Measurements from ENCODE around the gene CLTA. TPM values are rescaled to one million over a fixed set of nuclear protein-coding genes. Genes with fewer than 3 reads are reported as not detected.
"Not testable (repeated sequence)": the region's sequence is repeated elsewhere in the genome, so short reads cannot be mapped to it uniquely, and the experiment has no call there.

The CLTA gene
- polyA plus RNA-seq, 1 donor (not counting 4 experiments of a cell fraction or from before 2014, with no cell fraction given), result 325 TPM

- Histone ChIP-seq H3K4me2 (ENCODE audit: control insufficient read depth, extremely low read depth, insufficient read depth, low read depth, low read length) (no peak overlapping the region), H3K79me2 (ENCODE audit: control insufficient read depth, insufficient read depth, low read length) (no peaks in the 10 kb centered on the region), H4K20me1 (ENCODE audit: control insufficient read depth, extremely low read depth, insufficient read depth, low read length) (no peaks in the 10 kb centered on the region), H3K36me3 (ENCODE audit: control insufficient read depth in 2 of 2, extremely low read depth in 1 of 2, insufficient read depth in 2 of 2, low read length in 2 of 2) (no peaks in the 10 kb centered on the region), H3K9ac (ENCODE audit: control insufficient read depth, extremely low read depth, insufficient read depth, low read length) (no peak overlapping the region), H3K9me3 (ENCODE audit: control insufficient read depth, low read depth, low read length) (no peaks in the 10 kb centered on the region), H3K9me1 (ENCODE audit: control insufficient read depth, extremely low read depth, insufficient read depth, low read length) (no peaks in the 10 kb centered on the region), H3K4me3 (ENCODE audit: control insufficient read depth in 2 of 3, extremely low read depth in 1 of 3, insufficient read depth in 2 of 3, low read depth in 1 of 3, low read length in 3 of 3) (no peak overlapping the region), H2AFZ (ENCODE audit: control insufficient read depth, low read length) (no peak overlapping the region), H3K4me1 (ENCODE audit: control insufficient read depth, extremely low read depth, insufficient read depth, low read length) (no peaks in the 10 kb centered on the region), H3K27ac (ENCODE audit: control insufficient read depth, insufficient read depth, low read length) (no peak overlapping the region), H3K27me3 (ENCODE audit: control insufficient read depth, extremely low read depth, insufficient read depth, low read length) (no peaks in the 10 kb centered on the region)
- dilution Hi-C loops (cut with MboI; ENCODE audit: extremely low pct_ligation_motif_present, low sequenced_read_pairs), result no loop called here
- DNase-seq (ENCODE audit: low read depth, low spot score) (no peak), FAIRE-seq (no peak)
- TF ChIP-seq CTCF (optimal IDR thresholded peaks at IDR 0.05 in 1 of 3, IDR thresholded peaks at IDR 0.05 in 1 of 3, conservative IDR thresholded peaks at IDR 0.05 in 1 of 3; ENCODE audit: extremely low read depth in 1 of 3, insufficient read depth in 2 of 3, low read length in 3 of 3), result no peak
These were observed 13.2 kb upstream of the CLTA start for GRCh38 chr9:36177571-36177970.

- DNase-seq (ENCODE audit: low read depth, low spot score); H3K4me3 ChIP-seq (ENCODE audit: control insufficient read depth in 2 of 3, extremely low read depth in 1 of 3, insufficient read depth in 2 of 3, low read depth in 1 of 3, low read length in 3 of 3); H3K9me1 ChIP-seq (ENCODE audit: control insufficient read depth, extremely low read depth, insufficient read depth, low read length); H3K79me2 ChIP-seq (ENCODE audit: control insufficient read depth, insufficient read depth, low read length); H3K27ac ChIP-seq (ENCODE audit: control insufficient read depth, insufficient read depth, low read length); H3K4me1 ChIP-seq (ENCODE audit: control insufficient read depth, extremely low read depth, insufficient read depth, low read length); H3K27me3 ChIP-seq (ENCODE audit: control insufficient read depth, extremely low read depth, insufficient read depth, low read length); FAIRE-seq; H3K9ac ChIP-seq (ENCODE audit: control insufficient read depth, extremely low read depth, insufficient read depth, low read length); H3K36me3 ChIP-seq (ENCODE audit: control insufficient read depth in 2 of 2, extremely low read depth in 1 of 2, insufficient read depth in 2 of 2, low read length in 2 of 2); H2AFZ ChIP-seq (ENCODE audit: control insufficient read depth, low read length); H4K20me1 ChIP-seq (ENCODE audit: control insufficient read depth, extremely low read depth, insufficient read depth, low read length); H3K4me2 ChIP-seq (ENCODE audit: control insufficient read depth, extremely low read depth, insufficient read depth, low read depth, low read length); H3K9me3 ChIP-seq (ENCODE audit: control insufficient read depth, low read depth, low read length); dilution Hi-C loops (cut with MboI; ENCODE audit: extremely low pct_ligation_motif_present, low sequenced_read_pairs): not testable (repeated sequence)
These were observed 10.5 kb upstream of the CLTA start for GRCh38 chr9:36180243-36180642.

GRCh38 chr9:36187414-36187813 lies 3.3 kb upstream of the CLTA start:
- no peak overlapping the region for H3K4me2 ChIP-seq (ENCODE audit: control insufficient read depth, extremely low read depth, insufficient read depth, low read depth, low read length)
- dilution Hi-C loops (cut with MboI; ENCODE audit: extremely low pct_ligation_motif_present, low sequenced_read_pairs), result no loop called here
- peaks cover 17% of the 10 kb centered on the region for H3K79me2 ChIP-seq (ENCODE audit: control insufficient read depth, insufficient read depth, low read length)
- H4K20me1 ChIP-seq (ENCODE audit: control insufficient read depth, extremely low read depth, insufficient read depth, low read length), result peaks cover 9% of the 10 kb centered on the region
- no peaks in the 10 kb centered on the region for H3K36me3 ChIP-seq (ENCODE audit: control insufficient read depth in 2 of 2, extremely low read depth in 1 of 2, insufficient read depth in 2 of 2, low read length in 2 of 2)
- H3K4me1 ChIP-seq (ENCODE audit: control insufficient read depth, extremely low read depth, insufficient read depth, low read length), result peaks cover 14% of the 10 kb centered on the region
- H3K9me3 ChIP-seq (ENCODE audit: control insufficient read depth, low read depth, low read length), result no peaks in the 10 kb centered on the region
- DNase-seq (ENCODE audit: low read depth, low spot score), result no peak
- no peaks in the 10 kb centered on the region for H3K9me1 ChIP-seq (ENCODE audit: control insufficient read depth, extremely low read depth, insufficient read depth, low read length)
- H2AFZ ChIP-seq (ENCODE audit: control insufficient read depth, low read length), result no peak overlapping the region
- H3K9ac ChIP-seq (ENCODE audit: control insufficient read depth, extremely low read depth, insufficient read depth, low read length), result no peak overlapping the region
- no peak for FAIRE-seq
- TF ChIP-seq CTCF (optimal IDR thresholded peaks at IDR 0.05 in 1 of 3, IDR thresholded peaks at IDR 0.05 in 1 of 3, conservative IDR thresholded peaks at IDR 0.05 in 1 of 3; ENCODE audit: extremely low read depth in 1 of 3, insufficient read depth in 2 of 3, low read length in 3 of 3), result no peak
- no peak for TF ChIP-seq EZH2 (IDR thresholded peaks at IDR 0.05; ENCODE audit: low read length)
- H3K27me3 ChIP-seq (ENCODE audit: control insufficient read depth, extremely low read depth, insufficient read depth, low read length), result no peaks in the 10 kb centered on the region
- no peak overlapping the region for H3K27ac ChIP-seq (ENCODE audit: control insufficient read depth, insufficient read depth, low read length)
- no peak overlapping the region for H3K4me3 ChIP-seq (ENCODE audit: control insufficient read depth in 2 of 3, extremely low read depth in 1 of 3, insufficient read depth in 2 of 3, low read depth in 1 of 3, low read length in 3 of 3)
